Measurements from ENCODE around the gene SNIP1. TPM values are rescaled to one million over a fixed set of nuclear protein-coding genes. Genes with fewer than 3 reads are reported as not detected.

The SNIP1 gene
- total and polyA plus RNA-seq, 2 of the 8 experiments (the other 6 are each of a cell fraction or from before 2014, with no cell fraction given), result 3.7 to 15.7 TPM

- H3K4me1 ChIP-seq (replicated peaks in 1 of 4; ENCODE audit: control insufficient read depth in 3 of 4, insufficient read depth in 4 of 4, low read length in 3 of 4), result peaks cover 0 to 6% (median 4%) of the 10 kb centered on the region in 4 experiments; a peak in 6 of 7 replicates
- H3K14ac ChIP-seq (ENCODE audit: insufficient read length), result no peak overlapping the region
- WGBS, 2 experiments (ENCODE audit: extremely low coverage in 1 of 2, insufficient coverage in 1 of 2, insufficient read length in 1 of 2, insufficient replicate concordance in 2 of 2, low coverage in 1 of 2, low lambda C conversion rate in 2 of 2, missing lambda C conversion rate in 1 of 2), result 86% methylated on average over 7 of the region's 7 CpGs; no CpG with 5 or more reads in 1 of the 2 experiments
- H4K5ac ChIP-seq (ENCODE audit: insufficient read length, low read depth, low read length), result no peak overlapping the region
- H2BK15ac ChIP-seq (ENCODE audit: low read length), result no peak overlapping the region
- no peak overlapping the region for H3K4me3 ChIP-seq (ENCODE audit: extremely low read depth in 1 of 4, insufficient read depth in 2 of 4, low read depth in 3 of 4, low read length in 4 of 4)
- no peak overlapping the region for H3K18ac ChIP-seq (ENCODE audit: extremely low read depth, low read length)
- no peaks in the 10 kb centered on the region for H3K27me3 ChIP-seq (replicated peaks in 1 of 4; ENCODE audit: control insufficient read depth in 3 of 4, extremely low read depth in 1 of 4, insufficient read depth in 3 of 4, low read length in 3 of 4)
- H3K9ac ChIP-seq (replicated peaks in 1 of 4; ENCODE audit: extremely low read depth in 1 of 4, low read depth in 3 of 4, low read length in 3 of 4), result no peak overlapping the region
- no peaks in the 10 kb centered on the region; the same call in 1 of the 2 replicates for H3K79me1 ChIP-seq (ENCODE audit: low read depth, low read length)
- no peak overlapping the region for H2AFZ ChIP-seq (ENCODE audit: low read length)
- no peak overlapping the region for H4K91ac ChIP-seq (replicated peaks; ENCODE audit: insufficient read length, low read length)
- no peaks in the 10 kb centered on the region for H3K23me2 ChIP-seq (ENCODE audit: low read depth, low read length)
- H2BK5ac ChIP-seq (ENCODE audit: low read depth, low read length), result no peak overlapping the region
- POLR2A ChIA-PET (ENCODE audit: partially characterized antibody), result interaction anchor here (0.7 kb wide), 1 partner anchor 70 kb away, joined by 3 read pairs; no protein-coding TSS in a partner anchor
- no peak overlapping the region for H3K56ac ChIP-seq (replicated peaks; ENCODE audit: insufficient read length, low read depth, low read length)
- H4K20me1 ChIP-seq (replicated peaks in 1 of 2; ENCODE audit: control insufficient read depth in 1 of 2, insufficient read depth in 2 of 2, low read length in 2 of 2), result no peaks in the 10 kb centered on the region
- no peaks in the 10 kb centered on the region for H3K79me2 ChIP-seq (ENCODE audit: control insufficient read depth in 1 of 2, insufficient read depth in 2 of 2, low read length in 2 of 2)
- H3K36me3 ChIP-seq (ENCODE audit: control insufficient read depth in 2 of 4, insufficient read depth in 4 of 4, low read length in 3 of 4), result 0 out of 8 replicates have a peak, but pooled peaks cover 0 to 6% (median 0%) of the 10 kb centered on the region in 4 experiments
- H3K4ac ChIP-seq (replicated peaks; ENCODE audit: insufficient read length, low read depth, low read length), result no peak overlapping the region
- H3K9me3 ChIP-seq (ENCODE audit: insufficient read depth in 2 of 2, low read depth in 1 of 2, low read length in 1 of 2), result 0 out of 4 replicates have a peak, but pooled peaks cover 0 to 2% of the 10 kb centered on the region in 2 experiments
- H2BK12ac ChIP-seq (ENCODE audit: low read depth, low read length), result no peak overlapping the region
- FAIRE-seq, result no peak
- CTCF ChIA-PET (ENCODE audit: partially characterized antibody), result no interaction called here
- H2BK20ac ChIP-seq (ENCODE audit: low read length), result no peak overlapping the region
- H3K23ac ChIP-seq (ENCODE audit: insufficient read length), result no peak overlapping the region
- no peak overlapping the region for H3K27ac ChIP-seq (ENCODE audit: low read depth, low read length)
- H3K4me2 ChIP-seq (ENCODE audit: insufficient read depth in 1 of 2, low read depth in 2 of 2, low read length in 2 of 2), result no peak overlapping the region
- 0 out of 2 replicates have a peak overlapping the region, but pooled peaks have one; percentile 72 for H4K8ac ChIP-seq (ENCODE audit: extremely low read depth, insufficient read depth, low read length)
- H2AK5ac ChIP-seq (ENCODE audit: low read depth, low read length), result peak overlapping the region; percentile 82; the same call in 1 of the 2 replicates
- no peak for DNase-seq (ENCODE audit: low read depth in 1 of 2, low spot score in 2 of 2)
- H2BK120ac ChIP-seq (replicated peaks; ENCODE audit: low read depth, low read length), result no peak overlapping the region
- TF ChIP-seq POLR2AphosphoS5 (IDR thresholded peaks at IDR 0.05; ENCODE audit: low read depth, low read length) (no peak), GABPA (IDR thresholded peaks at IDR 0.05; ENCODE audit: borderline replicate concordance, insufficient read depth, low read length) (no peak), SIX5 (IDR thresholded peaks at IDR 0.05; ENCODE audit: low read depth, low read length) (no peak), SP1 (IDR thresholded peaks at IDR 0.05; ENCODE audit: low read depth, low read length) (no peak)
Measured at GRCh38 chr1:37559080-37559479, 5.0 kb upstream of the SNIP1 start.
